Spleen (tissue), 7 donors: ENCODE data around the gene ZNF598.
A peak's percentile ranks its signal among the peaks of the same experiment; 100 is the strongest.

Source experiments
- CTCF ChIP-seq, 11 experiments: fragments of 200-600 bp in 7 of 11; fragments of 450-650 bp in 4 of 11; sonication (generic) in 4 of 11; IDR thresholded peaks in 8 of 11; conservative IDR thresholded peaks in 3 of 11; 1 replicate in 7 of 11; 2 replicates in 4 of 11; pipeline versions ENCODE4 v1.4.0 to v1.8.0; 2016 to 2021; ENCODE audit warnings: antibody characterized with exemption in 11 of 11, inconsistent platforms in 4 of 11, mild to moderate bottlenecking in 1 of 11
- POLR2AphosphoS5 ChIP-seq, 3 donors: sonication (generic); formaldehyde crosslinking; IDR thresholded peaks; one replicate each; pipeline ENCODE4 v1.5.1; 2017; ENCODE audit warnings: antibody characterized with exemption in 3 of 3
- donor health status: DM: no; HTN: no; CAD: no; lungs with moderate emphysema.
- donor health status: DM: no; HTN: no; CAD: no.
- donor health status: DM: no; HTN: no; CAD: no.

- no peak for TF ChIP-seq CTCF (IDR thresholded peaks at IDR 0.05 in 8 of 11, conservative IDR thresholded peaks at IDR 0.05 in 3 of 11)
- peak in 2 of 3 donors; percentile 38 to 49 for TF ChIP-seq POLR2AphosphoS5 (IDR thresholded peaks at IDR 0.05)
Observed at GRCh38 chr16:1979271-1980029, 30.2 kb downstream of the ZNF598 start.
